Measurements from ENCODE around the gene SUPV3L1.
A peak's percentile ranks its signal among the peaks of the same experiment; 100 is the strongest.

Gene SUPV3L1

GRCh38 chr10:69239136-69239535 lies 59.1 kb downstream of the SUPV3L1 start:
- no peak for DNase-seq (ENCODE audit: extremely low read depth, low read depth)
- no peak for TF ChIP-seq CTCF (IDR thresholded peaks at IDR 0.05; ENCODE audit: low read depth, low read length)

DNA sequence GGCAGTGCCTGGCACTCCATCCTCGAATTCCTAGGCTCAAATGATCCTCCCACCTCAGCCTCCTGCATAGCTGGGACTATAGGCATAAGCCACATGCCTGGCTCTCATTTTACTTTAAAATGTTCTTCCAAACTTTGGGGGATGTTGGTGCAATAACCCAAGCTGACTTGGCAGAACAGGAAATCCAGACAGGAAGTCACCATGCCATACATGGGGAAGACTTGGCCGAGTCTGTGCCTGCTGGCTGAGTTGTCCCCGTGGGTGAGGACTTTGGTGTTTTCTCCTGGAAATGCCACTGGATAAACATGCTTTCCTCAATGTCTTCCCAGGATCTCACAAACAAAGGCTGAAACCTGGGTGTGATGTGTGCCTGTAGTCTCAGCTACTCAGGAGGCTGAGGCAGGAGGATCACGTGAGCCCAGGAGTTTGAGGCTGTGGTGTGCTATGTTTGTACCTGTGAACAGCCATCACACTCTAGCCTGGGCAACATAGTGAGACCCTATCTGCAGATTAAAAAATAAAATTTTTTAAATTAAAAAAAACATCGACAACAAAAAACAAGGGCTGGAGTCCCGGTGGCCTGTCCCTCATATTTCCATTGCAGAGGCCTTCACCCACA lies 59.9 kb downstream of the SUPV3L1 start:
- DNase-seq (ENCODE audit: extremely low read depth, low read depth): no peak
- TF ChIP-seq CTCF (IDR thresholded peaks at IDR 0.05; ENCODE audit: low read depth, low read length): no peak

GRCh38 chr10:69240455-69240854 lies 60.4 kb downstream of the SUPV3L1 start:
- no peak for DNase-seq (ENCODE audit: extremely low read depth, low read depth)
- no peak for TF ChIP-seq CTCF (IDR thresholded peaks at IDR 0.05; ENCODE audit: low read depth, low read length)

GRCh38 chr10:69241575-69241974 lies 61.5 kb downstream of the SUPV3L1 start:
- TF ChIP-seq CTCF (IDR thresholded peaks at IDR 0.05; ENCODE audit: low read depth, low read length): no peak
- DNase-seq (ENCODE audit: extremely low read depth, low read depth): peak; percentile 18

DNA sequence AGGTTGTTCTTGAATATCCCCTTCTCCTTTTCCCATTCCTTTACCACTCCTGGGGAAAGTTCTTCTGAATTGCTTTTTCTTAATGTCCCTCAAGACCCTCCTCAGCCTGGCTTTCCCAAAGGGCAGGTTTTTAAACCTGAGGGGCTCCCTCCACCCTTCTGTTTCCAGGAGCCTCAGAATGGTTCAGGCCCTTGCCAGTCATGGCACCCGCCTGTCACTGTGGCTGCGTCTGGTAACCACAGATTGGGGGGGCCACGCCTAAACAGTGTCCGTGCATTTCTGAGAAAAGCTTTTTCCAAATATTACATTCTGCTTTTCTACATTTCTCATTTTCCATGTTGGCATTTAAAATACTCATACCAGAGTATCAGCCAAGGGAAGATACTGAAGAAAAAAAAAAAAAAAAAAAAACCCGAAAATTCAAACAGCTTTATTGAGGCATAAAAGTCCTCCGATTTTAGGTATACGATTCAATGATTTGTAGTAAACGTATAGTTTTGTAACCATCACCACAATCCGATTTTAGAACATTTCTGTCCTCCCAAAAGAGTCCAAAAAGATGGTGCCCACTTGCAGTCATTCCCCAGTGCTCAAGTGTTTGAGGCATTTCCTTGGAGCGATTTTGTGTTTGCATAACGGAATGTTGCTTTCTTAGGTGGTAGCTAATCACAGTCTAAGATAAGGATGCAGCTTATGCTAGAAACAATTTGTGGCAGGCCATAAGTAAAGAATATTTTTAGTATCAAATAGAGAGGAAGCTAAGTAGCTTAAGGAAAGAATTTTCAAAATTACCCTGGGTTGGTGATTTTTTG lies 62.2 kb downstream of the SUPV3L1 start:
- TF ChIP-seq CTCF (IDR thresholded peaks at IDR 0.05; ENCODE audit: low read depth, low read length): no peak

DNA sequence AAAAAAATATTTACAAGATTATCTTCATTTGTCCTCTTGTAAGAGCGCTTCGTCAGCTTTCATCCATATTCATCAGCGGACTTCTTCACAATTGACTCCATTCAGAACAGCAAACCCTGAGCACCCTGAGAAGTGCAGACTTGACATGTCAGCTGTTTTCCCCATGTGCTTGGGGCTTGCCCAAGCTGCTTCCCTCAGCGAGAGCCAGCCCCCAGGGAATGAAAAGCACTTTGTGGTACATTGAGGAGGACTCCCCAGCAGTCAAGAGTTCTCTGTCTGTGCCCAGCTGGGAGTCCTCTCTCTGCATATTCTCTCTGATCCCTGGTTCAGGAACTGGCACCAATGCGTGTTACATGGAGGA lies 62.8 kb downstream of the SUPV3L1 start:
- no peak for DNase-seq (ENCODE audit: extremely low read depth, low read depth)

More for the DNA sequence above, 62.2 kb downstream of the SUPV3L1 start:
- no peak for DNase-seq (ENCODE audit: extremely low read depth, low read depth)

More for the DNA sequence above, 62.8 kb downstream of the SUPV3L1 start:
- TF ChIP-seq CTCF (IDR thresholded peaks at IDR 0.05; ENCODE audit: low read depth, low read length): no peak
